Stimulated activated CD4-positive, alpha-beta T cell treated with anti-CD3 and anti-CD28 coated beads, TNF-alpha, amount 100 ng/mL, for 4 hours (primary cell): ENCODE measurements around the gene CD244.

Experiments
- DNase-seq, 3 experiments: peaks; one replicate each; pipeline ENCODE4 v3.0.0-alpha.2; 2020; ENCODE audit warnings: low read depth in 3 of 3

CD244 gene

GRCh38 chr1:160846281-160846680 lies 16.4 kb downstream of the CD244 start:
- no peak for DNase-seq

GRCh38 chr1:160844447-160845232 lies 18.0 kb downstream of the CD244 start:
- no peak for DNase-seq

- no peak for DNase-seq
Observed at GRCh38 chr1:160841079-160841478, 21.6 kb downstream of the CD244 start.

- no peak for DNase-seq
Observed at GRCh38 chr1:160839746-160840145, 22.9 kb downstream of the CD244 start.

- no peak for DNase-seq
Observed at GRCh38 chr1:160838888-160839287, 23.8 kb downstream of the CD244 start.

- DNase-seq, result peak; percentile 29 to 65 (median 54)
Observed at GRCh38 chr1:160837558-160838205, 25.0 kb downstream of the CD244 start.

GRCh38 chr1:160836981-160837557 lies 25.6 kb downstream of the CD244 start:
- no peak for DNase-seq

GRCh38 chr1:160836561-160836960 lies 26.1 kb downstream of the CD244 start:
- no peak for DNase-seq

- no peak for DNase-seq
Observed at GRCh38 chr1:160835751-160836150, 26.9 kb downstream of the CD244 start.

GRCh38 chr1:160834945-160835565 lies 27.6 kb downstream of the CD244 start:
- peak in 1 of 3 experiments; percentile 31 for DNase-seq

GRCh38 chr1:160830321-160831153 lies 32.1 kb downstream of the CD244 start:
- DNase-seq, result peak; percentile 56 to 68 (median 67)

GRCh38 chr1:160829766-160830165 lies 32.9 kb downstream of the CD244 start:
- no peak for DNase-seq

GRCh38 chr1:160827418-160827817 lies 35.3 kb downstream of the CD244 start:
- DNase-seq, result no peak

- no peak for DNase-seq
Observed at GRCh38 chr1:160826546-160826945, 36.1 kb downstream of the CD244 start.

GRCh38 chr1:160823296-160823695 lies 39.4 kb downstream of the CD244 start:
- DNase-seq, result no peak

GRCh38 chr1:160821627-160822026 lies 41.1 kb downstream of the CD244 start:
- DNase-seq, result no peak

- no peak for DNase-seq
Observed at GRCh38 chr1:160819186-160819585, 43.5 kb downstream of the CD244 start.

GRCh38 chr1:160818207-160818937 lies 44.3 kb downstream of the CD244 start:
- DNase-seq, result no peak

- no peak for DNase-seq
Observed at GRCh38 chr1:160814856-160815255, 47.8 kb downstream of the CD244 start.

GRCh38 chr1:160814316-160814715 lies 48.4 kb downstream of the CD244 start:
- no peak for DNase-seq

- no peak for DNase-seq
Observed at GRCh38 chr1:160813215-160813614, 49.5 kb downstream of the CD244 start.
